ENCODE results near the gene PPARG.
A peak's percentile ranks its signal among the peaks of the same experiment; 100 is the strongest.

PPARG gene

GRCh38 chr3:12313519-12313918, 24.6 kb downstream of the PPARG start:
- DNase-seq = no peak

- no peak for DNase-seq
Measured at GRCh38 chr3:12316253-12316652, 27.4 kb downstream of the PPARG start.

GRCh38 chr3:12316729-12317351, 28.0 kb downstream of the PPARG start:
- DNase-seq = no peak

GRCh38 chr3:12317914-12318313, 29.0 kb downstream of the PPARG start:
- DNase-seq = no peak

- DNase-seq = no peak
Measured at GRCh38 chr3:12318758-12319621, 30.1 kb downstream of the PPARG start.

GRCh38 chr3:12321015-12321414, 32.1 kb downstream of the PPARG start:
- no peak for DNase-seq

GRCh38 chr3:12323237-12323636, 34.4 kb downstream of the PPARG start:
- no peak for DNase-seq

GRCh38 chr3:12325586-12326515, 37.0 kb downstream of the PPARG start:
- DNase-seq = no peak

GRCh38 chr3:12327021-12327420, 38.2 kb downstream of the PPARG start:
- no peak for DNase-seq

- DNase-seq = peak in 1 of 2 donors; percentile 24
Measured at GRCh38 chr3:12328132-12328836, 39.4 kb downstream of the PPARG start.

- no peak for DNase-seq
Measured at GRCh38 chr3:12328837-12329462, 40.1 kb downstream of the PPARG start.

GRCh38 chr3:12334786-12335185, 45.9 kb downstream of the PPARG start:
- DNase-seq = no peak

- no peak for DNase-seq
Measured at GRCh38 chr3:12335421-12335820, 46.6 kb downstream of the PPARG start.

GRCh38 chr3:12336099-12336498, 47.2 kb downstream of the PPARG start:
- DNase-seq = no peak

- no peak for DNase-seq
Measured at GRCh38 chr3:12338595-12339546, 50.0 kb downstream of the PPARG start.

GRCh38 chr3:12339701-12340480, 51.0 kb downstream of the PPARG start:
- DNase-seq = no peak

GRCh38 chr3:12340506-12340905, 51.6 kb downstream of the PPARG start:
- DNase-seq = no peak

- no peak for DNase-seq
Measured at GRCh38 chr3:12342151-12342550, 53.3 kb downstream of the PPARG start.

GRCh38 chr3:12343047-12343501, 54.2 kb downstream of the PPARG start:
- no peak for DNase-seq

GRCh38 chr3:12345141-12345561, 56.3 kb downstream of the PPARG start:
- DNase-seq = no peak
